Uterus (tissue), 4 donors: ENCODE measurements around the gene JARID2. TPM values are rescaled to one million over a fixed set of nuclear protein-coding genes. Genes with fewer than 3 reads are reported as not detected.

ENCODE experiments used
- DNase-seq, 2 donors: peaks; one replicate each; pipeline ENCODE4 v3.0.0-alpha.2; 2019 to 2020
- H3K27ac ChIP-seq, 2 donors: fragments of 200-600 bp; sonication (generic); 1 replicate in 1 of 2; 2 replicates in 1 of 2; pipeline ENCODE4 v1.5.1; 2016 to 2018
- H3K27me3 ChIP-seq, 2 donors: fragments of 200-600 bp; sonication (generic); one replicate each; pipeline ENCODE4 v1.5.1; 2018 to 2019; ENCODE audit warnings: control low read depth in 1 of 2
- H3K36me3 ChIP-seq, 2 donors: fragments of 200-600 bp; sonication (generic); one replicate each; pipeline ENCODE4 v1.5.1; 2019; ENCODE audit warnings: control low read depth in 1 of 2
- H3K4me1 ChIP-seq, 2 donors: fragments of 200-600 bp; sonication (generic); one replicate each; pipeline ENCODE4 v1.5.1; 2018 to 2019; ENCODE audit warnings: control low read depth in 1 of 2
- H3K4me3 ChIP-seq, 2 donors: fragments of 200-600 bp; sonication (generic); 1 replicate in 1 of 2; 2 replicates in 1 of 2; pipeline ENCODE4 v1.5.1; 2018 to 2019; ENCODE audit warnings: mild to moderate bottlenecking in 1 of 2
- H3K9me3 ChIP-seq, 2 donors: fragments of 200-600 bp; sonication (generic); one replicate each; pipeline ENCODE4 v1.5.1; 2019; ENCODE audit warnings: control low read depth in 1 of 2
- POLR2A ChIP-seq, 2 donors: fragments of 450-650 bp; IDR thresholded peaks; one replicate each; pipeline ENCODE4 v1.6.1; 2016; ENCODE audit warnings: antibody characterized with exemption in 2 of 2, mild to moderate bottlenecking in 1 of 2, moderate library complexity in 1 of 2
- intact Hi-C: fragments of 100-400 bp; cut with DNase I; formaldehyde crosslinking; loops from one replicate; pipeline ENCODE4 v1.15.1; 2023; ENCODE audit warnings: low total_unique reads
- total RNA-seq, 4 donors: library from RNA; depleted of rRNA in 3 of 4; stranded (reverse); fragments of >200 nt in 3 of 4; gene quantifications; one replicate each; pipeline versions ENCODE4 v1.1.0 to v1.2.4, GENCODE V29; 2014 to 2023
- TF ChIP-seq, protein P1 (sequence below), 4 experiments: fragments of 200-600 bp in 2 of 4; fragments of 450-650 bp in 2 of 4; sonication (generic) in 2 of 4; IDR thresholded peaks; one replicate each; pipeline ENCODE4 v1.5.1; 2016 to 2019; ENCODE audit warnings: antibody characterized with exemption in 4 of 4, mild to moderate bottlenecking in 2 of 4, moderate library complexity in 1 of 4
- donor health status: DM: yes; HTN: yes; CAD: no.

The JARID2 gene
- total RNA-seq, 4 donors from 2014 or later: 2.6 to 15.8 (median 8.0) TPM

- Histone ChIP-seq H3K4me3 (no peak overlapping the region), H3K4me1 (no peaks in the 10 kb centered on the region), H3K9me3 (no peaks in the 10 kb centered on the region), H3K36me3 (no peaks in the 10 kb centered on the region), H3K27ac (no peak overlapping the region), H3K27me3 (no peaks in the 10 kb centered on the region)
- no peak for DNase-seq
- intact Hi-C loops: no loop called here
- TF ChIP-seq, protein P1, sequence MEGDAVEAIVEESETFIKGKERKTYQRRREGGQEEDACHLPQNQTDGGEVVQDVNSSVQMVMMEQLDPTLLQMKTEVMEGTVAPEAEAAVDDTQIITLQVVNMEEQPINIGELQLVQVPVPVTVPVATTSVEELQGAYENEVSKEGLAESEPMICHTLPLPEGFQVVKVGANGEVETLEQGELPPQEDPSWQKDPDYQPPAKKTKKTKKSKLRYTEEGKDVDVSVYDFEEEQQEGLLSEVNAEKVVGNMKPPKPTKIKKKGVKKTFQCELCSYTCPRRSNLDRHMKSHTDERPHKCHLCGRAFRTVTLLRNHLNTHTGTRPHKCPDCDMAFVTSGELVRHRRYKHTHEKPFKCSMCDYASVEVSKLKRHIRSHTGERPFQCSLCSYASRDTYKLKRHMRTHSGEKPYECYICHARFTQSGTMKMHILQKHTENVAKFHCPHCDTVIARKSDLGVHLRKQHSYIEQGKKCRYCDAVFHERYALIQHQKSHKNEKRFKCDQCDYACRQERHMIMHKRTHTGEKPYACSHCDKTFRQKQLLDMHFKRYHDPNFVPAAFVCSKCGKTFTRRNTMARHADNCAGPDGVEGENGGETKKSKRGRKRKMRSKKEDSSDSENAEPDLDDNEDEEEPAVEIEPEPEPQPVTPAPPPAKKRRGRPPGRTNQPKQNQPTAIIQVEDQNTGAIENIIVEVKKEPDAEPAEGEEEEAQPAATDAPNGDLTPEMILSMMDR (IDR thresholded peaks at IDR 0.05): no peak
- no peak for TF ChIP-seq POLR2A (IDR thresholded peaks at IDR 0.05)
These were observed 159.5 kb downstream of the JARID2 start for GRCh38 chr6:15405129-15406068.

- no peaks in the 10 kb centered on the region for H3K9me3 ChIP-seq
- DNase-seq: no peak
- intact Hi-C loops: no loop called here
These were observed 160.6 kb downstream of the JARID2 start for GRCh38 chr6:15406452-15406851.

GRCh38 chr6:15408008-15408407 lies 162.1 kb downstream of the JARID2 start:
- no peak for DNase-seq
- TF ChIP-seq, protein P1 (IDR thresholded peaks at IDR 0.05): no peak
- TF ChIP-seq POLR2A (IDR thresholded peaks at IDR 0.05): no peak
- Histone ChIP-seq H3K4me3 (no peak overlapping the region), H3K9me3 (no peaks in the 10 kb centered on the region), H3K4me1 (no peaks in the 10 kb centered on the region), H3K27ac (no peak overlapping the region), H3K36me3 (no peaks in the 10 kb centered on the region), H3K27me3 (no peaks in the 10 kb centered on the region)
- intact Hi-C loops: no loop called here

More at GRCh38 chr6:15406452-15406851, 160.6 kb downstream of the JARID2 start:
- Histone ChIP-seq H3K27me3 (no peaks in the 10 kb centered on the region), H3K36me3 (no peaks in the 10 kb centered on the region), H3K4me1 (no peaks in the 10 kb centered on the region), H3K27ac (no peak overlapping the region), H3K4me3 (no peak overlapping the region)
- no peak for TF ChIP-seq POLR2A (IDR thresholded peaks at IDR 0.05)
- TF ChIP-seq, protein P1 (IDR thresholded peaks at IDR 0.05): no peak

DNA sequence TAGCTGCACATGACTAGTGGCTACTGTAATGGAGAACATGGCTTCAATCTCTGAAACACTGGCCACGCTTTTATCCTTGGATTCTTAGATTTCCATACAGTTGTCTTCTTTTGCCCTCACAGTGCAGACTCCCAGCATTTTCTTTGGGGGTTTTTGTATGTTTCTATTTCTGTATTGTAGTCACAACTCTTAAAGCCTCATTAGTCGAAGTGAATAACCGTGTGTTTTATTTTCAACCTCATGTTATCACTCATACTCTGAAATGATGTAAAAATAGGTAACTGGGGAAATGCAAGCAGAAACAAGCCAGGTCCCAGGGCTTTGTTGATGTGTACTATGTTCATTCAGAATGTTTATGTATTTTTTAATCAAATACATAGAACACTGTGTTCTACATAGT lies 162.9 kb downstream of the JARID2 start:
- H3K4me3 ChIP-seq: no peak overlapping the region
- DNase-seq: no peak

More for the DNA sequence above, 162.9 kb downstream of the JARID2 start:
- Histone ChIP-seq H3K27me3 (no peaks in the 10 kb centered on the region), H3K4me1 (no peaks in the 10 kb centered on the region), H3K9me3 (no peaks in the 10 kb centered on the region), H3K27ac (no peak overlapping the region), H3K36me3 (no peaks in the 10 kb centered on the region)
- intact Hi-C loops: no loop called here
- TF ChIP-seq POLR2A (IDR thresholded peaks at IDR 0.05): no peak
- TF ChIP-seq, protein P1 (IDR thresholded peaks at IDR 0.05): no peak
